Activated T-cell treated with anti-CD3 and anti-CD28 coated beads, Interleukin-2, amount 50 U/mL, for 72 hours (primary cell): ENCODE results near the gene SHISAL1. TPM values are rescaled to one million over a fixed set of nuclear protein-coding genes. Genes with fewer than 3 reads are reported as not detected.

Experiments
- ATAC-seq, 2 donors: fragments of 150-1000 bp; cut with Tn5 transposase; replicated peaks in 1 of 2; 2 replicates each; pipeline ENCODE4 v1.10.0; 2021; ENCODE audit warnings: moderate library complexity in 2 of 2, mild to moderate bottlenecking in 1 of 2
- DNase-seq, 2 donors: peaks; one replicate each; pipeline ENCODE4 v3.0.0; 2021 to 2022; ENCODE audit warnings: mixed read lengths in 1 of 2
- H3K27ac Mint-ChIP-seq: one replicate; pipeline ENCODE4 v1.8.0; 2022; ENCODE audit warnings: mild to moderate bottlenecking, moderate library complexity, mixed read lengths
- H3K27me3 Mint-ChIP-seq: one replicate; pipeline ENCODE4 v1.8.0; 2022; ENCODE audit warnings: low read depth, mixed read lengths
- H3K36me3 Mint-ChIP-seq, 2 donors: one replicate each; pipeline ENCODE4 v1.8.0; 2022; ENCODE audit warnings: mixed read lengths in 2 of 2, mild to moderate bottlenecking in 1 of 2; ENCODE audit not compliant: insufficient read depth in 2 of 2
- H3K4me1 Mint-ChIP-seq: one replicate; pipeline ENCODE4 v1.8.0; 2022; ENCODE audit warnings: low read depth, mixed read lengths
- H3K4me3 Mint-ChIP-seq, 2 donors: one replicate each; pipeline ENCODE4 v1.8.0; 2022; ENCODE audit warnings: mild to moderate bottlenecking in 2 of 2, mixed read lengths in 2 of 2, moderate library complexity in 2 of 2
- H3K9me3 Mint-ChIP-seq, 2 donors: one replicate each; pipeline ENCODE4 v1.8.0; 2022; ENCODE audit warnings: mixed read lengths in 2 of 2
- total RNA-seq, 2 donors: library from RNA; stranded (reverse); gene quantifications; one replicate each; pipeline ENCODE4 v1.2.3, GENCODE V29; 2022

The SHISAL1 gene
- total RNA-seq, 2 donors from 2014 or later = not detected

DNA sequence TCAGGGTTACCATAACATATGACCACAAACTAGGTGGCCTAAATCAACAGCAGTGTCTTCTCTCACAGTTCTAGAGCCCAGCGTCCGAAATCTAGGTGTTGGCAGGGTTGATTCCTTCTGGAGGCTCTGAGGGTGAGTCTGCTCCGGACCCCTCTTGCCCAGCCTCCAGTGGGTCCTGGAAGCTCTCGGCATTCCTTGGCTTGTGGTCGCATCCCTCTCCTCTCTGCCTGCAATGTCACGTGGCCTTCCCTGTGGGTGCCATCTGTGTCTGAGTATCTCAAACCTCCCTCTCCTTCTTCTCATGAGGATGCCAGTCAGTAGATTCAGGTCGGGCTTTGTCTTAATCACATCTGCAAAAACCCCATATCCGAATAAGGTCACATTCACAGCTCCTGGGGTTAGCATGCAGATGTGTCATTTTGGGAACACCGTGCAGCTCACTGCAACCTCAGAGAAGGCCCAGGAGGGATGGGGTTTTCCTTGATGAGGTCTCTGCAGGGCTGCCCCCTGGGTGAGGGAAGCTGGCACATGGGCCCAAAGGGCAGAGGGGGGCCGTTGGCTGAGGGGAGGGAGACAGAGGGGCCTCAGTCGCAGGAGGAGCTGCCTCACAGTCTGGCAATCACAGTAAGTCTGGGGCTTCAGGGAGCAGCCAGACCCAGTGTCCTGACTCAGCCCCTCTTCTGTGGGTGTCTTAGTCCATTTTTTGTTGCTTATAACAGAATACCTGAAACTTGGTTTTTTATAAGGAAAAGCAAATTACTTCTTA is 90.9 kb downstream of the SHISAL1 start:
- Mint-ChIP-seq H3K27ac (no peak overlapping the region), H3K4me3 (no peak overlapping the region), H3K27me3 (peaks cover 19% of the 10 kb centered on the region), H3K36me3 (no peaks in the 10 kb centered on the region), H3K9me3 (no peaks in the 10 kb centered on the region), H3K4me1 (no peaks in the 10 kb centered on the region)
- ATAC-seq (no peak), DNase-seq (no peak)

DNA sequence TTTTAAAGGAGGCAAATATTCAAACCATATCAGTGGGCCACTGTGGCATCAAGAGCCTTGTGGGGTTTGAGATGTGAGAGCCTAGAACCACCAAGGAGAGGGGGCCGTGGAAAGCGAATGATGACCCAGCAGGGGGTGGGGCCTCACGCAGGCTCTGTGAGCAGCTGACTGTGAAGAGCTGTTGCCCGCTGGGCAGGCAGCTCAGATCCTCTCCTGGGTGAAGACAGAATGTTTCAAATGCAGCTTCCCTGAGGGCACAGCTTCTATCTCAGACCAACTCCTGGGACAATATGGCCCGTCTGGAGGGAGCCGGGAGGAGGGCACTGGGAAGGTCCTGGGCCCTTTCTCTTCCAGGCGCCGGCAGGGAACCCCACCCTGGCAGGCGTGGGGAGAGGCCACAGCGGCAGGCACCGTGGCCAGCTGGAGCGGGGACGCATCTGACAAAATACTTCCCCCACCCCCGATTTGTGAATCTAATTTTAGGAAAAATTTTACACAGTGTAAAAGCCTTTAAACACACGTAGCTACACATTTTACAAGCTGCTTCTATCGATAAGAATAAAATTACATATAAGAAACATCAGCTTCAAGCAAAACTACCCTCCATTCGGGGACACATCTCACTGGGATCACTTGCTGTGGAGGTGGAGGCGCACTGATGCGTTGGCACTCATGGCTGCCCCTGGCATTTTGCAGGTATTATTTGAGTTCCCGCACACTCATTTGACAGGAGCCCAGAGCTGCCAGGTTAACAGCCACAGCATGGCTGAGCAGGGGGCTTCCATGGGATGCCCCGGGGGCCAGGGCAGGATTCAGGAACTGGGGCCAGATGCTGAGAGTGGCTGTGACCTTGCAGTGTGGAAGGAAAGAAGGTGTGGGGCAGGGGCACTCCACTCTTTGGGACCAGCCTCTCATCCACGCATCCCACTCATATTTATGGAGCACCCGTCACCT is 91.7 kb downstream of the SHISAL1 start:
- Mint-ChIP-seq H3K4me1 (no peaks in the 10 kb centered on the region), H3K27ac (no peak overlapping the region), H3K9me3 (peaks cover 0 to 2% of the 10 kb centered on the region in 2 donors), H3K36me3 (peaks cover 0 to 2% of the 10 kb centered on the region in 2 donors), H3K4me3 (no peak overlapping the region), H3K27me3 (peaks cover 13% of the 10 kb centered on the region)
- ATAC-seq (no peak), DNase-seq (no peak)

DNA sequence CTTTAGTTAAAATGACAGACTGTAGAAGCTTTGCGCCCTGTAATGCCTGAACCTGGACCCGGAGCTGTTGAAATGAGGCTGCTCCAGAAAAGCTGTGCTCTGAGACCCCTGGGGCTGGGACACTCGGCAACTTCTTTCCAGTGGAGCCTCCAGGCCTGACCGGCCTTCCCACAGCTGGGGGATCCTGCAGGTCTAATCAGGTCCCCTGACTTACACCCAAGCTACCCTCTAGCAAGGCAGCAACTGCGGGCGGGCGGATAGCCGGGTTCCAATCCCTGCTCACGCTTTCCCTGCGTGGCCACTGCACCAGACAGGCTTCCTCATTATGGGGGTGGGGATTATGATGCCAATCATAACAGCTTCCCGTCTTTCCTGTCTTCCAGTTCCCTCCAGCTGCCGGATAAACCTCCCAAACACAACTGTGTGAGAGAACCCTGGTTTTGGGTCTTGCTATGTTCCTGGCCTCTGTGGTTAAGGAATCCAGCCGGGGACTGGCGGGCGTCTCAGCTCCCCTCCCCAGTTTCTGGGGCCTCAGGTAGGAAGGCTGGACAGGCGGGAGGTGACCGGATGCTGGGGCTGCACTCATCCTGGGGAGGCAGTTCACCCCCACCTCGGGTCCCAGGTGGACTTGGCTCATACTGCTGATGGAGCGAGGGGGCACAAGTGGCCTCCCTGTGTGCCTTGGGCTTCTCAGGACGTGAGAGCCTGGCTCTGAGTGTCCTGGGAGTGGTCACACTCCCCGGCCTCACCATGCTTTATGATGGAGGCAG is 93.5 kb downstream of the SHISAL1 start:
- DNase-seq = no peak
- Mint-ChIP-seq H3K9me3 (peaks cover 0 to 2% of the 10 kb centered on the region in 2 donors), H3K27ac (no peak overlapping the region), H3K4me3 (no peak overlapping the region), H3K4me1 (no peaks in the 10 kb centered on the region), H3K36me3 (peaks cover 0 to 2% of the 10 kb centered on the region in 2 donors), H3K27me3 (no peaks in the 10 kb centered on the region)
- no peak for ATAC-seq

DNA sequence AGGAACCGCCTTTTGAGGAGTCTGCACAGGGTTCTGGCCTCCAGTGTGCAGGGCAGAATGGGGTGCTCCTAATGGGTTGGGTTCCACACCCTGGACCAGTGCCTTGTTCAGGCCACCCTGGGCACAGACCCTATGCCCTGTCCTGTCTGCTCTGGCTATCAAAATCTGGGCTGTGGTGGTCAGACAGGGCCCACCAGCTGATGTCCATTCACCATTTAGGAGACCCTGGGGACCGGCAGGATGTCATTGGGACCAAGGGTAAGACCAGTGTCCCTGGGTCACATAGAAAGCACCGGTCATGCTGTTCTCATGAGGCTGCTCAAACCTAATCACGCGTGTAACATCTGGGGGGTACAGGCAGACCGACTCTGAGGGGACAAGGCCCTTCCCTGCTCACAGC is 94.7 kb downstream of the SHISAL1 start:
- peaks cover 0 to 2% of the 10 kb centered on the region in 2 donors for H3K36me3 Mint-ChIP-seq

DNA sequence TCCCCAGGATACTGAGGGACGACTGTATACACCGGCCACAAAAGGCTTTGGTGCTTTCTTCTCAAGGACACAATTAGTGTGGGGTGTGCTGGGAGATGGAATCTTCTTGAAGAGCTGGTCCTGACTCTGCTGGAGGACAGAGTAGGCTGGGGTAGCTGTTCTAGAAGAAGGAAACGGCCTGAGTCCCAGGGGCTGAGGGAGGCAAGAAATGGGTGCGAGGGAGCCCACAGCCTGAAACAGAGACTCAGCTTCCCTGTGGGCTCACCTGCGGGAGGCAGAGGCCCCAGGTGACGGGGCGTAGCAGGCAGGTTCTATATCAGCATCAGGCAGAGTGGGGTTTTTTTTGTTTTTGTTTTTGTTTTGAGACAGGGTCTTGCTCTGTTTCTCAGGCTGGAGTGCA is 95.4 kb downstream of the SHISAL1 start:
- no peak for ATAC-seq
- no peaks in the 10 kb centered on the region for H3K4me1 Mint-ChIP-seq
- peaks cover 0 to 2% of the 10 kb centered on the region in 2 donors for H3K9me3 Mint-ChIP-seq
- peaks cover 0 to 2% of the 10 kb centered on the region in 2 donors for H3K36me3 Mint-ChIP-seq
- H3K27ac Mint-ChIP-seq = no peak overlapping the region
- DNase-seq = no peak
- H3K4me3 Mint-ChIP-seq = no peak overlapping the region
- no peaks in the 10 kb centered on the region for H3K27me3 Mint-ChIP-seq

More for the DNA sequence above, 94.7 kb downstream of the SHISAL1 start:
- no peak for ATAC-seq
- no peak overlapping the region for H3K27ac Mint-ChIP-seq
- H3K27me3 Mint-ChIP-seq = no peaks in the 10 kb centered on the region
- no peak overlapping the region for H3K4me3 Mint-ChIP-seq
- DNase-seq = no peak
- no peaks in the 10 kb centered on the region for H3K4me1 Mint-ChIP-seq
- H3K9me3 Mint-ChIP-seq = peaks cover 0 to 2% of the 10 kb centered on the region in 2 donors

DNA sequence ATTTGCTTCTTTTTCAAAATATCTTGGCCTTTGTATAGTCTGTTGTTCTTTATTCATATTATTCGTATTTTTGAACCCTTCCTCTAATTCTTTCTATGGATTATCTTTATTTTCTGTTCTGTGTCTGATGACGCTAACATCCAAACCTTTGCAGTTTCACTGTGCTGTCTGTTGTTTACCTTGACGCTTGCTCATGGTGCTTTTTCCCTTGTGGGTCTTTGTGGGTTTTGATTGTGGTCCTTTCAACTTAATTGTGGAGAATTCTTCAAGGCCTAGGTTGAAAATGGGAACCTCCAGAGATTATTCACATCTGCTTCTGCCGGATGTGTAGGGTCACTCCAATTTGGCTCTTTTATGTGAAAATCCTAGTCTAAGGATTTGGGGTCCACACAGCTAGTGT is 97.5 kb downstream of the SHISAL1 start:
- Mint-ChIP-seq H3K4me3 (no peak overlapping the region), H3K27me3 (no peaks in the 10 kb centered on the region)

DNA sequence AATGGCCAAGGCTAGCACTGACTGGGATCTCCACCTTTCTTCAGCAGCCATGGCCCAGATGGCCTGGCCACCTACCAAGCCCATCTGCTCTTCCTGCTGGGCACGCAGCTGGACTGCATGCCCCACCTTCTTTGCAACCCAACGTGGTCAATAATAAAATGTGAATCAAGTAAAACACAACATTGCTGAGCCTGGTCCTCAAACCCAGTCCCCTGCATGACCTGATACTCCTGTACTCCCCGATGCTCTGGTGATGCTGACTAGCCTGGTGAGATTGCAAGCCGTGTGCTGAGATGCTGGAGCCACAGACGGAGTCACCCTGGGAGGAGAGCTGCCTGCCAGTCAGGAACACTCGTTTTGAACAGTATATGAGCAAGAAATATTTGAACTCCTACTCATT is 98.0 kb downstream of the SHISAL1 start:
- no peak for DNase-seq
- H3K27ac Mint-ChIP-seq = no peak overlapping the region
- ATAC-seq = no peak
- no peaks in the 10 kb centered on the region for H3K4me1 Mint-ChIP-seq
- no peak overlapping the region for H3K4me3 Mint-ChIP-seq
- peaks cover 2 to 7% of the 10 kb centered on the region in 2 donors for H3K36me3 Mint-ChIP-seq
- no peaks in the 10 kb centered on the region for H3K27me3 Mint-ChIP-seq
- peaks cover 0 to 2% of the 10 kb centered on the region in 2 donors for H3K9me3 Mint-ChIP-seq

More for the DNA sequence above, 97.5 kb downstream of the SHISAL1 start:
- DNase-seq = no peak
- H3K36me3 Mint-ChIP-seq = peaks cover 0 to 4% of the 10 kb centered on the region in 2 donors
- no peaks in the 10 kb centered on the region for H3K4me1 Mint-ChIP-seq
- no peak for ATAC-seq
- H3K9me3 Mint-ChIP-seq = peaks cover 0 to 2% of the 10 kb centered on the region in 2 donors
- H3K27ac Mint-ChIP-seq = no peak overlapping the region

DNA sequence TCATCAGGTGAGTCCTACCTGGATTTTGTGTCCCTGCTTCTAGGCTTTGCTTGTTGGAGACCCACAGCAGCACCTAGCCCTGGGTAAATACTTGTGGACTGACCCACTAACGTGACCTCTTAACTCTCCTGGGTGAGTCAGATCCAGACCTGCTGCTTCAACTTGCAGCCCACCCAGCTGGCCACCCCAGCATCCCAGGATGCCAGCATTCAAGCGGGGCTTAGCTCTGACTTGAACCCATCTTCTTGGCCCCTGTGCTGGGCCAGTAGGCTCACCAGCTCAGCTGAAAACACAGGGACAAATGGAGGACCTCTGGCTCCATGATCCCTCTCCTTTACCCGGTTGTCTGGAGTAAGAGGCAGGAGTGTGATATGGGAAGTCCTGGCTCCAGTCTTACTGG is 98.6 kb downstream of the SHISAL1 start:
- no peaks in the 10 kb centered on the region for H3K27me3 Mint-ChIP-seq
- no peak overlapping the region for H3K27ac Mint-ChIP-seq
- ATAC-seq (no peak), DNase-seq (no peak)
- H3K4me3 Mint-ChIP-seq = no peak overlapping the region
- peaks cover 2 to 3% of the 10 kb centered on the region in 2 donors for H3K9me3 Mint-ChIP-seq
- peaks cover 6 to 12% of the 10 kb centered on the region in 2 donors for H3K36me3 Mint-ChIP-seq
- H3K4me1 Mint-ChIP-seq = no peaks in the 10 kb centered on the region

DNA sequence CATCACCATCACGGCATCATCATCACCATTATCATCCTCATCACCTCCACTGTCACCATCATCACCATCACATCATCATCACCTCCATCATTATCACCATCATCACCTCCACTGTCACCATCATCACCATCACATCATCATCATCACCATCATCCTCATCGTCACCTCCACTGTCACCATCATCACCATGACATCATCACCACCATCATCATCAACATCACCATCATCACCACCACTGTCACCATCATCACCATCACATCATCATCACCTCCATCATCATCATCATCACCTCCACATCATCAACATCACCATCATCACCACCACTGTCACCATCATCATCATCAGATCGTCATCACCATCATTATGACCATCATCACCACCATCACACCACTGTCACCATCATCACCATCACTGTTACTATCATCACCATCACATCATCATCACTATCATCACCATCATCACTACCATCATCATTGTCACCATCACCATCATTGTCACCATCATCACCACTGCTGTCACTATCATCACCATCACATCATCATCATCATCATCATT is 99.2 kb downstream of the SHISAL1 start:
- Mint-ChIP-seq H3K36me3 (peaks cover 6 to 16% of the 10 kb centered on the region in 2 donors), H3K4me3 (no peak overlapping the region), H3K4me1 (no peaks in the 10 kb centered on the region), H3K9me3 (peaks cover 2 to 6% of the 10 kb centered on the region in 2 donors), H3K27ac (no peak overlapping the region), H3K27me3 (no peaks in the 10 kb centered on the region)
- no peak for ATAC-seq
- no peak for DNase-seq

DNA sequence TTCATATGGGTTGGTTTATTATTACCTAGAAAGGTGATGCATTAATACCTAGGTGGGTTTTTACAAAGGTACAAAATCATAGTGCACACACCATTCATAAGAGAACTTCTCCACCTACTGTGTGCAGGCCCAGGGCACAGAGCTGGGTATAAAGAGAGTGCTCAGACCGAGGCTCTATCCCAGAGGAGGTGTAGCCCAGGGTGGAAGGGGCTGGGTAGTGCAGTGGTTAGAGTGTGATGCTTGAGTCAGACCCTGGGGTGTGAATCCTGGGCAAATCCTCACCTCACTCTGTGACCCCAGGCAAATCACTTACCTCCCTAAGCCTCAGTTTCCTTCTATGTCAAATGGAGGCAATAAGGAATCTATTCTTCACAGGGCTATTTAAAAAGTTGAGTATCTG is 99.8 kb downstream of the SHISAL1 start:
- no peak for DNase-seq
- Mint-ChIP-seq H3K9me3 (peaks cover 2 to 6% of the 10 kb centered on the region in 2 donors), H3K36me3 (peaks cover 6 to 16% of the 10 kb centered on the region in 2 donors), H3K4me1 (no peaks in the 10 kb centered on the region), H3K27me3 (no peaks in the 10 kb centered on the region), H3K4me3 (no peak overlapping the region), H3K27ac (no peak overlapping the region)
- ATAC-seq = no peak

DNA sequence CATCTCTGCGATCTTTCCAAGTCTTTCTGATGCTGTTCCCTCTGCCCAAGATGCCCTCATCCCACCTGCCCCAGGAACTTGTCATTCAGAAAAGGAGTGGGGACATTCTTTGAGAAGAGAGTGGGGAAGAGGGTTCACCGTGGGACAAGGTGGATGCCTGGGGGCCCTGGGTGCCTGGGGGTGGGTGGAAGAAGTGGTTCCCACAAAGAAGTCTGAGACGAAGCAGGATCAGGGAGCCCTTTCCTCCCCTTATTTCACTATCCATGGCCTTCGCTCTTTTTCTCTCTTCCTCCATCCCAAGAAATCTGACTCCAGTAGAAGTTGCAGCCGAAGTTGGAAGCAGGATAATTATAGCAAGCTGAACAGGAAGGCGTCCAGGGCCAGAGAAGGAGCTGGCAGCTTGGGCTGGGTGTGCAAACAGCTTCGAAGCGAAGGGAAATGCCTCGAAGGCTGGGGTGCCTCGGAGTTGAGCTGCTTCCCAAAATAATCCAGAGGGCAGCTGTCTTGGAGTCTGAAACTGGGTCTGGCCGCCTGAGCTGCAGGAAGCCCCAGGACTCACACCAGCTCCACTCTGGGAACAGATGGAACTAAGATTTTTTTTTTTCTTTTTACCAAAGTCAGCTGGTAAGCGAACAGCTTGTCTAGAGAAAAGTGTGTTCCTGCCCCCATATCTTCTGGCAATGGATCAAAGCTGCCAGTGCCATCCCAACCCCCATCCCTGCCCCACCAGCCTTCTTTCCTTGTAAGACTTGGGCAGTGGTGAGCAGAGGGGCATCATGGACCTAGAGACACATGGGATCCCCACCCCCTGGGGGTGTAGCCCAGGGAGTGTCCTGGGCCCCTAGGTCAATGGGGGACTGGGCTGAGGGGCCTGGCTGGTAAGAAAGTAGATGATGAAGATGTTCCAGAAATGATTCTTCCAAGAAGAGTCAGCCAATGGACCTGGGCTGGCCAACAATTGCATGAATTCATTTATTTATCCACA is 100.5 kb downstream of the SHISAL1 start:
- Mint-ChIP-seq H3K36me3 (peaks cover 6 to 16% of the 10 kb centered on the region in 2 donors), H3K27me3 (no peaks in the 10 kb centered on the region), H3K4me1 (no peaks in the 10 kb centered on the region), H3K4me3 (no peak overlapping the region), H3K9me3 (peaks cover 2 to 6% of the 10 kb centered on the region in 2 donors), H3K27ac (no peak overlapping the region)
- ATAC-seq (no peak), DNase-seq (no peak)
